OCI-LY3 (cell line): ENCODE results near the gene ZNF394.
"Not testable (repeated sequence)": the region's sequence is repeated elsewhere in the genome, so short reads cannot be mapped to it uniquely, and the experiment has no call there.

Experiments used
- EZH2phosphoT487 ChIP-seq: fragments of 200-600 bp; shearing (Covaris generic); IDR thresholded peaks from 2 replicates; pipeline ENCODE4 v1.6.1; 2018; ENCODE audit warnings: antibody characterized with exemption, mixed run types, low read depth
- TF ChIP-seq, protein P1 (sequence below): fragments of 200-600, 300-600 bp; sonication (generic); IDR thresholded peaks from 2 replicates; pipeline ENCODE4 v1.5.1; 2014; ENCODE audit warnings: antibody characterized with exemption, low read length, low read depth

DNA sequence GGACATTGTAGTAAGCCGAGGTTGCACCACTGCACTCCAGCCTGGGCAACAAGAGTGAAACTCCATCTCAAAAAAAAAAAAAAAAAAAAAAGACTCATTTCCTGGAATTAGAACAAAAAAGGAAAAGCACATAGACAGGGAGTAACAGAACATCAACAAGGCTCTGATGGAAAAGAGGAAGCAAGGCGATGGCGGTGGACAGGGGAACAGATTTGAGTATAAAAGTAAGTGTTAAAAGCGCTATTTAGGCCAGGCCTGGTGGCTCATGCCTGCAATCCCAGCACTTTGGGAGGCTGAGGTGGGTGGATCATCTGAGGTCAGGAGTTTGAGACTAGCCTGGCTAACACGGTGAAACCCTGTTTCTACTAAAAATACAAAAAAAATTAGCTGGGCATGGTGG, 45.2 kb upstream of the ZNF394 start:
- TF ChIP-seq, protein P1, sequence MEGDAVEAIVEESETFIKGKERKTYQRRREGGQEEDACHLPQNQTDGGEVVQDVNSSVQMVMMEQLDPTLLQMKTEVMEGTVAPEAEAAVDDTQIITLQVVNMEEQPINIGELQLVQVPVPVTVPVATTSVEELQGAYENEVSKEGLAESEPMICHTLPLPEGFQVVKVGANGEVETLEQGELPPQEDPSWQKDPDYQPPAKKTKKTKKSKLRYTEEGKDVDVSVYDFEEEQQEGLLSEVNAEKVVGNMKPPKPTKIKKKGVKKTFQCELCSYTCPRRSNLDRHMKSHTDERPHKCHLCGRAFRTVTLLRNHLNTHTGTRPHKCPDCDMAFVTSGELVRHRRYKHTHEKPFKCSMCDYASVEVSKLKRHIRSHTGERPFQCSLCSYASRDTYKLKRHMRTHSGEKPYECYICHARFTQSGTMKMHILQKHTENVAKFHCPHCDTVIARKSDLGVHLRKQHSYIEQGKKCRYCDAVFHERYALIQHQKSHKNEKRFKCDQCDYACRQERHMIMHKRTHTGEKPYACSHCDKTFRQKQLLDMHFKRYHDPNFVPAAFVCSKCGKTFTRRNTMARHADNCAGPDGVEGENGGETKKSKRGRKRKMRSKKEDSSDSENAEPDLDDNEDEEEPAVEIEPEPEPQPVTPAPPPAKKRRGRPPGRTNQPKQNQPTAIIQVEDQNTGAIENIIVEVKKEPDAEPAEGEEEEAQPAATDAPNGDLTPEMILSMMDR = not testable (repeated sequence)
- TF ChIP-seq EZH2phosphoT487 = not testable (repeated sequence)
